ENCODE data around the gene CCDC91. TPM values are rescaled to one million over a fixed set of nuclear protein-coding genes. Genes with fewer than 3 reads are reported as not detected.

CCDC91 gene
- total RNA-seq, 1 donor from 2014 or later = 13.5 TPM

GRCh38 chr12:28390206-28390605 is 199.9 kb downstream of the CCDC91 start:
- no peak for DNase-seq (ENCODE audit: low spot score in 2 of 2)
- Histone ChIP-seq H3K27ac (no peak overlapping the region), H3K4me3 (no peak overlapping the region), H3K4me1 (peaks cover 0 to 6% of the 10 kb centered on the region in 2 donors), H3K9me3 (no peaks in the 10 kb centered on the region), H3K36me3 (no peaks in the 10 kb centered on the region), H3K27me3 (no peaks in the 10 kb centered on the region)
- intact Hi-C loops (cut with DNase I) = no loop called here
- TF ChIP-seq, protein P1, sequence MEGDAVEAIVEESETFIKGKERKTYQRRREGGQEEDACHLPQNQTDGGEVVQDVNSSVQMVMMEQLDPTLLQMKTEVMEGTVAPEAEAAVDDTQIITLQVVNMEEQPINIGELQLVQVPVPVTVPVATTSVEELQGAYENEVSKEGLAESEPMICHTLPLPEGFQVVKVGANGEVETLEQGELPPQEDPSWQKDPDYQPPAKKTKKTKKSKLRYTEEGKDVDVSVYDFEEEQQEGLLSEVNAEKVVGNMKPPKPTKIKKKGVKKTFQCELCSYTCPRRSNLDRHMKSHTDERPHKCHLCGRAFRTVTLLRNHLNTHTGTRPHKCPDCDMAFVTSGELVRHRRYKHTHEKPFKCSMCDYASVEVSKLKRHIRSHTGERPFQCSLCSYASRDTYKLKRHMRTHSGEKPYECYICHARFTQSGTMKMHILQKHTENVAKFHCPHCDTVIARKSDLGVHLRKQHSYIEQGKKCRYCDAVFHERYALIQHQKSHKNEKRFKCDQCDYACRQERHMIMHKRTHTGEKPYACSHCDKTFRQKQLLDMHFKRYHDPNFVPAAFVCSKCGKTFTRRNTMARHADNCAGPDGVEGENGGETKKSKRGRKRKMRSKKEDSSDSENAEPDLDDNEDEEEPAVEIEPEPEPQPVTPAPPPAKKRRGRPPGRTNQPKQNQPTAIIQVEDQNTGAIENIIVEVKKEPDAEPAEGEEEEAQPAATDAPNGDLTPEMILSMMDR (IDR thresholded peaks at IDR 0.05) = no peak

DNA sequence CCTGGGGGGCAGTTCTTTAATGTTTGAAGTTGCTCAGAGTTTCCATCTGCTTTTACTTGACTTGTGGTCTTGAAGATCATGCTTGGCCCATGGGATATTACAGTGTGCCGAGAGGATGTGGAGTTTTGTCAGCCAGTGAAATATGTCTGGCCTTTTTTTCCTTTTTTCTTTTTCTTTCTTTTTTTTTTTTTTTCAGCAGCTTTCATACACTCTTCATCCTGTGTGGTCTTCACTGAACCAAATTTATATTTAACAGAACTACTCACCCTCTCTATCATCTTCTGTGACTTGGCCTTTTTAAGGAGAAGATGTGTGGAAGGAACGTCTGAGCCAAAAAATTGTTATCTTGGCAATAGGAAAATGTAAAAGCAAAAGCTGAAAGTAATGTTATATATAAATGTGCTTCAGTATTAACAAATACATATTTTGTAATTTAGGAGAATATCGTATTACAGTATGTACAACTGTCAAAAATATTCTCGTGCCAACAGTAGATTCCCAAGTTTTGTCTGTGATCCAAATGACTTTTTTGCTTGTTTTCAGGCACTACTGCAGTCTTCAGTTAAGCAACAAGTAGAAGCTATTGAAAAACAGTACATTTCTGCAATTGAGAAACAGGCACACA is 200.6 kb downstream of the CCDC91 start:
- TF ChIP-seq, protein P1 (IDR thresholded peaks at IDR 0.05) = no peak
- no peak overlapping the region for H3K27ac ChIP-seq
- DNase-seq (ENCODE audit: low spot score in 2 of 2) = no peak

DNA sequence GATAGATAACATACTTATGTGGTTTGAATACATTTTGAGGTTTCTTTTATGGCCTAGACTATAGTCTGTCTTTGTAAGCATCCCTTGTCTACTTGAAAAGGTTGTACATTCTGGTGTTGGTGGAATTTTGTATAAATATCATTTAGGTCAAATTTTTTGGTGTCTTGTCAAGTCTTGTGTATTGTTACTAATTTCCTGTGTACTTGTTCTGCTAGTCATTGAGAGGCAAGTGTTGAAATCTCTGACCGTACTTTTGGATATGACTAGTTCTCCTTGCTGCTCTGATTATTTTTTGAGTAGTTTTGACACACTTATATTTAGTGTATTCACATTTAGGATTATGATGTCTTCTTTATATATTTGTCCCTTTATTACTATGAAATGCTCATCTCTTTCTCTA is 219.6 kb downstream of the CCDC91 start:
- H3K27me3 ChIP-seq = no peaks in the 10 kb centered on the region
- intact Hi-C loops (cut with DNase I) = no loop called here
- no peaks in the 10 kb centered on the region for H3K9me3 ChIP-seq
- H3K27ac ChIP-seq = no peak overlapping the region
- H3K36me3 ChIP-seq = peaks cover 0 to 7% of the 10 kb centered on the region in 2 donors
- H3K4me3 ChIP-seq = no peak overlapping the region
- TF ChIP-seq, protein P1 (IDR thresholded peaks at IDR 0.05) = no peak
- no peak for DNase-seq (ENCODE audit: low spot score in 2 of 2)
- no peaks in the 10 kb centered on the region for H3K4me1 ChIP-seq

More for the DNA sequence above, 200.6 kb downstream of the CCDC91 start:
- H3K27me3 ChIP-seq = no peaks in the 10 kb centered on the region
- no peaks in the 10 kb centered on the region for H3K9me3 ChIP-seq
- no peak overlapping the region for H3K4me3 ChIP-seq
- peaks cover 0 to 6% of the 10 kb centered on the region in 2 donors for H3K4me1 ChIP-seq
- intact Hi-C loops (cut with DNase I) = no loop called here
- no peaks in the 10 kb centered on the region for H3K36me3 ChIP-seq

DNA sequence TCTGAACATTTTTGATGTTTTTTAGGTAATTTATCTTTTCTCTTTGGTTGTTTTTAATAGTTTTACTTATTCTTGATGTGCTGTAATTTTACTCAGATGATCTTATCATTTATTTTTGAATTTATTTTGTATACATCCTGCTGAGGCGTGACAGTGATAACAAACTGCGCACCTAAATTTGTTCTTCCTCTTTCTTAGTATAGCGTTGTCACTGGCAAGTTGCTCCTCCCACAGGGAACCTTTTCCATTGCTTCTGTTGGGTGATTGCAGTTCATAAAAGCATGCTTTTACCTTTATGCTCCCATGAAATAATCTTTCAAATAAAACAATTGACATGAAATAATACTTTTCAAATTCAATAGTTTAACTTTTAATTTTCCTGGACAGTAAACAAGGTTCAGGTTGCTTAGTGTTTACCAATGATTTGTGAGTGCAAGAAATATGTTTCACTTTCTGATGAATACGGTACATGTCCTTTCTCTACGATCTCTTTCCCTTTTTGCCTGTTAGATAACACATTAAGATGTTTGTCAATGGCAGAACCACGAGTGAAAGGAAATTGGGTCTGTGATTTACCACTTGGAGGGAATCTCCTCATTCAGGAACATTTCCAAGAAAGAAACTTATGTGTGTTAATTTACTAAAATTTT is 223.3 kb downstream of the CCDC91 start:
- Histone ChIP-seq H3K27me3 (no peaks in the 10 kb centered on the region), H3K4me1 (no peaks in the 10 kb centered on the region), H3K27ac (no peak overlapping the region), H3K36me3 (peaks cover 0 to 7% of the 10 kb centered on the region in 2 donors), H3K9me3 (no peaks in the 10 kb centered on the region), H3K4me3 (no peak overlapping the region)
- TF ChIP-seq, protein P1 (IDR thresholded peaks at IDR 0.05) = no peak
- intact Hi-C loops (cut with DNase I) = no loop called here
- DNase-seq (ENCODE audit: low spot score in 2 of 2) = no peak

DNA sequence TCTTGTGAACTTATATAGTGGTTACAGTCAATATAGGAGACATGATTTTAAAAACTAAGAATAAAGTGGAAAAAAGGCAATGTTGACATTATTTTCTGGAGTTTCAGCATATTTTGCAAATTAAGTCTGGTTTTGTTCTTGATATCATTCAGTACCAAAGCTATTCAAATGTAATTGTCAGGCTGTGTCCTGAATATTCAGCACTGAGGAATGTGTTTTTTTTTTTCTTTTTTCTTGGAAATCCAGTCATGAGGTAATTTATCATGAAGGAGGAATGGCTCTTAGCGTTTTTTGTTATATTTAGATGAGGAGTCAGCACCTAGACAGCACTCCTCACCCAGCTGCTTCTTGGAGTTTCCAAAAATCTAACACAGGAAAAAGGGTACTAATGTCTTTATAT is 225.5 kb downstream of the CCDC91 start:
- H3K27me3 ChIP-seq = no peaks in the 10 kb centered on the region
- H3K4me1 ChIP-seq = no peaks in the 10 kb centered on the region
- H3K36me3 ChIP-seq = peaks cover 0 to 7% of the 10 kb centered on the region in 2 donors
- H3K27ac ChIP-seq = no peak overlapping the region
- H3K9me3 ChIP-seq = no peaks in the 10 kb centered on the region
- H3K4me3 ChIP-seq = no peak overlapping the region
- DNase-seq (ENCODE audit: low spot score in 2 of 2) = no peak
- TF ChIP-seq, protein P1 (IDR thresholded peaks at IDR 0.05) = no peak
- intact Hi-C loops (cut with DNase I) = no loop called here
